H9 (cell line): ENCODE measurements around the gene ADM. TPM values are rescaled to one million over a fixed set of nuclear protein-coding genes. Genes with fewer than 3 reads are reported as not detected.

Experiments used
- DNase-seq: peaks from one replicate; pipeline ENCODE4 v3.0.0-alpha.2; 2017
- H2AFZ ChIP-seq: one replicate; pipeline ENCODE4 v1.6.1; 2013; ENCODE audit warnings: mild to moderate bottlenecking, low read length, control low read depth, moderate library complexity
- H2AK5ac ChIP-seq: 2 replicates; pipeline ENCODE4 v1.6.1; 2013; ENCODE audit warnings: low read length, control low read depth, mixed read lengths; ENCODE audit not compliant: insufficient read length
- H2BK120ac ChIP-seq: one replicate; pipeline ENCODE4 v1.6.1; 2013; ENCODE audit warnings: low read depth, mild to moderate bottlenecking, low read length, control low read depth, inconsistent platforms; ENCODE audit not compliant: poor library complexity, severe bottlenecking
- H2BK12ac ChIP-seq: 2 replicates; pipeline ENCODE4 v1.6.1; 2013; ENCODE audit warnings: low read length, control low read depth, mixed read lengths, low read depth; ENCODE audit not compliant: insufficient read length
- H2BK15ac ChIP-seq: 2 replicates; pipeline ENCODE4 v1.6.1; 2013; ENCODE audit warnings: low read depth, low read length, control low read depth
- H2BK20ac ChIP-seq: one replicate; pipeline ENCODE4 v1.6.1; 2013; ENCODE audit warnings: low read depth, mild to moderate bottlenecking, low read length, control low read depth, inconsistent platforms; ENCODE audit not compliant: poor library complexity, severe bottlenecking
- H2BK5ac ChIP-seq: 2 replicates; pipeline ENCODE4 v1.6.1; 2013; ENCODE audit warnings: low read length, control low read depth, mixed read lengths; ENCODE audit not compliant: insufficient read length
- H3K14ac ChIP-seq: 2 replicates; pipeline ENCODE4 v1.6.1; 2013; ENCODE audit warnings: low read length, control low read depth; ENCODE audit not compliant: insufficient read depth
- H3K18ac ChIP-seq: 2 replicates; pipeline ENCODE4 v1.6.1; 2013; ENCODE audit warnings: low read depth, mild to moderate bottlenecking, mixed read lengths, low read length, control low read depth; ENCODE audit not compliant: insufficient read length
- H3K23ac ChIP-seq: 2 replicates; pipeline ENCODE4 v1.6.1; 2013; ENCODE audit warnings: low read length, control low read depth, mixed read lengths, low read depth; ENCODE audit not compliant: insufficient read length
- H3K23me2 ChIP-seq: 2 replicates; pipeline ENCODE4 v1.6.1; 2013; ENCODE audit warnings: low read depth, mild to moderate bottlenecking, mixed read lengths, low read length, control low read depth; ENCODE audit not compliant: insufficient read length, poor library complexity, severe bottlenecking
- H3K27ac ChIP-seq: 2 replicates; pipeline ENCODE4 v1.5.1; 2013; ENCODE audit warnings: low read length, control low read depth, mixed read lengths, low read depth; ENCODE audit not compliant: insufficient read length
- H3K27me3 ChIP-seq: 2 replicates; pipeline ENCODE4 v1.6.1; 2013; ENCODE audit warnings: low read length, control low read depth, inconsistent platforms; ENCODE audit not compliant: insufficient read depth
- H3K4ac ChIP-seq: 2 replicates; pipeline ENCODE4 v1.6.1; 2013; ENCODE audit warnings: low read depth, mild to moderate bottlenecking, control low read depth, inconsistent platforms, low read length, moderate library complexity
- H3K4me1 ChIP-seq: 2 replicates; pipeline ENCODE4 v1.6.1; 2013; ENCODE audit warnings: low read length, control low read depth, inconsistent platforms; ENCODE audit not compliant: insufficient read depth
- H3K4me2 ChIP-seq: 2 replicates; pipeline ENCODE4 v1.6.1; 2013; ENCODE audit warnings: low read length, control low read depth, mixed read lengths; ENCODE audit not compliant: insufficient read length, insufficient read depth
- H3K56ac ChIP-seq: 2 replicates; pipeline ENCODE4 v1.6.1; 2013; ENCODE audit warnings: low read depth, mild to moderate bottlenecking, mixed read lengths, low read length, control low read depth; ENCODE audit not compliant: insufficient read length
- H3K79me1 ChIP-seq: 2 replicates; pipeline ENCODE4 v1.6.1; 2013; ENCODE audit warnings: low read depth, mild to moderate bottlenecking, moderate library complexity, low read length, control low read depth, inconsistent platforms; ENCODE audit not compliant: insufficient read depth, poor library complexity, severe bottlenecking
- H3K79me2 ChIP-seq: 2 replicates; pipeline ENCODE4 v1.6.1; 2013; ENCODE audit warnings: low read length, control low read depth, inconsistent platforms; ENCODE audit not compliant: insufficient read depth
- H3K9ac ChIP-seq: 2 replicates; pipeline ENCODE4 v1.6.1; 2013; ENCODE audit warnings: low read length, control low read depth, mixed read lengths; ENCODE audit not compliant: insufficient read length; ENCODE audit errors: extremely low read depth
- H3K9me3 ChIP-seq: one replicate; pipeline ENCODE4 v1.6.1; 2013; ENCODE audit warnings: low read depth, low read length, inconsistent platforms; ENCODE audit not compliant: control insufficient read depth
- H3T11ph ChIP-seq: one replicate; pipeline ENCODE4 v1.6.1; 2013; ENCODE audit warnings: mild to moderate bottlenecking, low read length, control low read depth, inconsistent platforms
- H4K20me1 ChIP-seq: one replicate; pipeline ENCODE4 v1.6.1; 2013; ENCODE audit not compliant: control insufficient read depth, insufficient read length, insufficient read depth
- H4K5ac ChIP-seq: 2 replicates; pipeline ENCODE4 v1.6.1; 2013; ENCODE audit warnings: low read depth, mild to moderate bottlenecking, mixed read lengths, low read length, control low read depth; ENCODE audit not compliant: insufficient read length
- H4K8ac ChIP-seq: replicated peaks from 2 replicates; pipeline ENCODE4 v1.6.1; 2013; ENCODE audit warnings: low read length, control low read depth, mixed read lengths, low read depth; ENCODE audit not compliant: insufficient read length
- H4K91ac ChIP-seq: 2 replicates; pipeline ENCODE4 v1.6.1; 2013; ENCODE audit warnings: low read depth, mild to moderate bottlenecking, moderate library complexity, mixed read lengths, low read length, control low read depth; ENCODE audit not compliant: insufficient read length
- H3K27ac Mint-ChIP-seq, 3 experiments: 2 replicates in 2 of 3; 3 replicates in 1 of 3; pipeline ENCODE4 v1.8.0; 2020 to 2021; ENCODE audit warnings: mixed read lengths in 3 of 3, mild to moderate bottlenecking in 1 of 3, moderate library complexity in 1 of 3
- H3K27me3 Mint-ChIP-seq: 2 replicates; pipeline ENCODE4 v1.8.0; 2021; ENCODE audit warnings: low read depth, mild to moderate bottlenecking, moderate library complexity, mixed read lengths
- H3K36me3 Mint-ChIP-seq, 3 experiments: 2 replicates in 2 of 3; 3 replicates in 1 of 3; pipeline ENCODE4 v1.8.0; 2020 to 2021; ENCODE audit warnings: low read depth in 3 of 3, mixed read lengths in 3 of 3; ENCODE audit not compliant: insufficient read depth in 1 of 3
- H3K4me1 Mint-ChIP-seq, 2 experiments: 2 replicates each; pipeline ENCODE4 v1.8.0; 2020; ENCODE audit warnings: mixed read lengths in 2 of 2
- H3K4me3 Mint-ChIP-seq, 2 experiments: 2 replicates in 1 of 2; 3 replicates in 1 of 2; pipeline ENCODE4 v1.8.0; 2020 to 2021; ENCODE audit warnings: mild to moderate bottlenecking in 2 of 2, mixed read lengths in 2 of 2, moderate library complexity in 1 of 2
- H3K9me3 Mint-ChIP-seq, 2 experiments: 2 replicates in 1 of 2; 3 replicates in 1 of 2; pipeline ENCODE4 v1.8.0; 2020; ENCODE audit warnings: mild to moderate bottlenecking in 2 of 2, mixed read lengths in 2 of 2, moderate library complexity in 1 of 2
- WGBS: extraction: QIAGEN DNeasy Blood & Tissue Kit; methylation state at CpG from one replicate; pipeline ENCODE4 v1.1.7; 2013; ENCODE audit warnings: missing lambda C conversion rate, low lambda C conversion rate, mixed read lengths; ENCODE audit not compliant: insufficient read length; ENCODE audit errors: extremely low coverage; 5-methylcytosine and 5-hydroxymethylcytosine counted together
- total RNA-seq: library from RNA; stranded (reverse); gene quantifications from 2 replicates; pipeline ENCODE4 v1.2.1, GENCODE V29; 2021
- TF ChIP-seq, protein P1 (sequence below): fragments of 200-600 bp; sonication (generic); conservative IDR thresholded peaks from 3 replicates; pipeline ENCODE4 v1.8.0; 2021; ENCODE audit warnings: antibody characterized with exemption, mild to moderate bottlenecking

ADM gene
- total RNA-seq, 1 experiment from 2014 or later = 99.1 TPM

- Histone ChIP-seq H3K23ac (no peak overlapping the region), H4K20me1 (no peaks in the 10 kb centered on the region), H2BK120ac (no peak overlapping the region), H3K4me2 (peak overlapping the region; percentile 8), H3K14ac (peak overlapping the region; percentile 32; the same call in 1 of the 2 replicates), H3K23me2 (peaks cover 20% of the 10 kb centered on the region), H3K79me1 (no peaks in the 10 kb centered on the region), H2BK15ac (no peak overlapping the region), H3K9ac (no peak overlapping the region), H3K27me3 (no peaks in the 10 kb centered on the region), H2BK5ac (no peak overlapping the region), H2BK20ac (no peak overlapping the region), H3K4ac (no peak overlapping the region), H2AK5ac (no peak overlapping the region), H3K27ac (no peak overlapping the region), H3K4me1 (peaks cover 8% of the 10 kb centered on the region), H3K79me2 (peaks cover 7% of the 10 kb centered on the region; the same call in 1 of the 2 replicates), H3K56ac (no peak overlapping the region), H2AFZ (no peak overlapping the region), H3K18ac (peak overlapping the region; percentile 68), H4K5ac (no peak overlapping the region), H4K91ac (peak overlapping the region; percentile 34), H3K9me3 (no peaks in the 10 kb centered on the region), H3T11ph (no peak overlapping the region), H2BK12ac (no peak overlapping the region), H4K8ac (no peak overlapping the region)
- DNase-seq = peak; percentile 44
- peak overlapping the region in 1 of 2 experiments; percentile 39; a peak in 3 of 5 replicates for H3K4me3 Mint-ChIP-seq
- whole genome bisulfite sequencing = no CpG with 5 or more reads among the region's 12 CpGs
- TF ChIP-seq, protein P1, sequence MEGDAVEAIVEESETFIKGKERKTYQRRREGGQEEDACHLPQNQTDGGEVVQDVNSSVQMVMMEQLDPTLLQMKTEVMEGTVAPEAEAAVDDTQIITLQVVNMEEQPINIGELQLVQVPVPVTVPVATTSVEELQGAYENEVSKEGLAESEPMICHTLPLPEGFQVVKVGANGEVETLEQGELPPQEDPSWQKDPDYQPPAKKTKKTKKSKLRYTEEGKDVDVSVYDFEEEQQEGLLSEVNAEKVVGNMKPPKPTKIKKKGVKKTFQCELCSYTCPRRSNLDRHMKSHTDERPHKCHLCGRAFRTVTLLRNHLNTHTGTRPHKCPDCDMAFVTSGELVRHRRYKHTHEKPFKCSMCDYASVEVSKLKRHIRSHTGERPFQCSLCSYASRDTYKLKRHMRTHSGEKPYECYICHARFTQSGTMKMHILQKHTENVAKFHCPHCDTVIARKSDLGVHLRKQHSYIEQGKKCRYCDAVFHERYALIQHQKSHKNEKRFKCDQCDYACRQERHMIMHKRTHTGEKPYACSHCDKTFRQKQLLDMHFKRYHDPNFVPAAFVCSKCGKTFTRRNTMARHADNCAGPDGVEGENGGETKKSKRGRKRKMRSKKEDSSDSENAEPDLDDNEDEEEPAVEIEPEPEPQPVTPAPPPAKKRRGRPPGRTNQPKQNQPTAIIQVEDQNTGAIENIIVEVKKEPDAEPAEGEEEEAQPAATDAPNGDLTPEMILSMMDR = no peak
- H3K9me3 Mint-ChIP-seq = peaks cover 0 to 9% of the 10 kb centered on the region in 2 experiments; a peak in 4 of 5 replicates
- peak overlapping the region in 2 of 3 experiments; percentile 70 to 89; a peak in 4 of 7 replicates for H3K27ac Mint-ChIP-seq
- H3K36me3 Mint-ChIP-seq = peaks cover 7 to 25% (median 24%) of the 10 kb centered on the region in 3 experiments; a peak in 6 of 7 replicates
- peaks cover 31 to 41% of the 10 kb centered on the region in 2 experiments for H3K4me1 Mint-ChIP-seq
- H3K27me3 Mint-ChIP-seq = peaks cover 13% of the 10 kb centered on the region
These were observed 4.6 kb downstream of the ADM start for GRCh38 chr11:10309163-10310093.
